Testis (tissue), 2 donors: ENCODE data around the gene RAB4B.

ENCODE experiments used
- CTCF ChIP-seq, 3 experiments: fragments of 450-650 bp in 2 of 3; fragments of 200-600 bp in 1 of 3; sonication (generic) in 1 of 3; IDR thresholded peaks; one replicate each; pipeline ENCODE4 v1.5.1; 2016 to 2019; ENCODE audit warnings: antibody characterized with exemption in 3 of 3, mild to moderate bottlenecking in 2 of 3, moderate library complexity in 1 of 3
- POLR2A ChIP-seq: fragments of 450-650 bp; IDR thresholded peaks from one replicate; pipeline ENCODE4 v1.6.1; 2017; ENCODE audit warnings: antibody characterized with exemption, mild to moderate bottlenecking, moderate library complexity

GRCh38 chr19:40755248-40755624, 22.8 kb upstream of the RAB4B start:
- TF ChIP-seq CTCF (IDR thresholded peaks at IDR 0.05) (no peak), POLR2A (no peak)
